Astrocyte of the spinal cord (primary cell): ENCODE results near the gene PRTG.

ENCODE experiments used
- DNase-seq: peaks from one replicate; pipeline ENCODE4 v3.0.0; 2011; ENCODE audit warnings: low read depth, low spot score
- H3K4me3 ChIP-seq: 2 replicates; pipeline ENCODE4 v1.5.1; 2011; ENCODE audit warnings: low read depth, mild to moderate bottlenecking, low read length, moderate library complexity
- CTCF ChIP-seq: IDR thresholded peaks from 2 replicates; pipeline ENCODE4 v1.5.1; 2012; ENCODE audit warnings: low read depth, mild to moderate bottlenecking, low read length, inconsistent platforms
- in situ Hi-C: cut with HindIII; loops from 2 replicates; pipeline ENCODE4 v1.10.0; 2017; ENCODE audit warnings: low sequenced_read_pairs

PRTG gene

GRCh38 chr15:55665605-55666227 lies 77.2 kb downstream of the PRTG start:
- no peak for DNase-seq
- TF ChIP-seq CTCF: no peak
- in situ Hi-C loops: no loop called here
- no peak overlapping the region for H3K4me3 ChIP-seq

- TF ChIP-seq CTCF: no peak
- H3K4me3 ChIP-seq: no peak overlapping the region
- in situ Hi-C loops: no loop called here
- DNase-seq: peak; percentile 64
Measured at GRCh38 chr15:55661428-55661827, 81.5 kb downstream of the PRTG start.

GRCh38 chr15:55660153-55660552 lies 82.8 kb downstream of the PRTG start:
- in situ Hi-C loops: no loop called here
- no peak for TF ChIP-seq CTCF
- DNase-seq: no peak
- no peak overlapping the region for H3K4me3 ChIP-seq

- in situ Hi-C loops: no loop called here
Measured at GRCh38 chr15:55659481-55659880, 83.5 kb downstream of the PRTG start.

GRCh38 chr15:55658886-55659285 lies 84.1 kb downstream of the PRTG start:
- H3K4me3 ChIP-seq: no peak overlapping the region
- no peak for TF ChIP-seq CTCF
- no peak for DNase-seq
- in situ Hi-C loops: no loop called here

More at GRCh38 chr15:55659481-55659880, 83.5 kb downstream of the PRTG start:
- DNase-seq: no peak
- no peak overlapping the region for H3K4me3 ChIP-seq
- no peak for TF ChIP-seq CTCF

- in situ Hi-C loops: no loop called here
- no peak overlapping the region for H3K4me3 ChIP-seq
- TF ChIP-seq CTCF: no peak
- peak; percentile 26 for DNase-seq
Measured at GRCh38 chr15:55654561-55655031, 88.4 kb downstream of the PRTG start.
